Measurements from ENCODE around the gene RNF214.

Gene RNF214

GRCh38 chr11:117300773-117301172, 68.3 kb downstream of the RNF214 start (continued):
- TF ChIP-seq ESRRG (CRISPR knock-in tag; IDR thresholded peaks at IDR 0.05) (no peak), ISL1 (CRISPR knock-in tag; IDR thresholded peaks at IDR 0.05) (no peak), RARB (CRISPR knock-in tag; IDR thresholded peaks at IDR 0.05) (no peak), ZFP3 (CRISPR knock-in tag; IDR thresholded peaks at IDR 0.05) (no peak), ARNTL (CRISPR knock-in tag; IDR thresholded peaks at IDR 0.05; ENCODE audit: borderline replicate concordance, low read depth) (no peak), BACH2 (CRISPR knock-in tag; IDR thresholded peaks at IDR 0.05; ENCODE audit: borderline replicate concordance) (no peak)

GRCh38 chr11:117302228-117302627, 69.8 kb downstream of the RNF214 start:
- no peak for TF ChIP-seq PATZ1 (CRISPR knock-in tag; IDR thresholded peaks at IDR 0.05; ENCODE audit: borderline replicate concordance)
- TF ChIP-seq ESRRG (CRISPR knock-in tag; IDR thresholded peaks at IDR 0.05): no peak
- TF ChIP-seq ZC3H10 (CRISPR knock-in tag; IDR thresholded peaks at IDR 0.05): no peak
- no peak for TF ChIP-seq SNAI2 (CRISPR knock-in tag; IDR thresholded peaks at IDR 0.05)
- TF ChIP-seq GLIS3 (CRISPR knock-in tag; IDR thresholded peaks at IDR 0.05): no peak
- TF ChIP-seq ZNF70 (CRISPR knock-in tag; IDR thresholded peaks at IDR 0.05): no peak
- no peak for TF ChIP-seq PPARA (CRISPR knock-in tag; IDR thresholded peaks at IDR 0.05; ENCODE audit: borderline replicate concordance)
- no peak for TF ChIP-seq ARNTL (CRISPR knock-in tag; IDR thresholded peaks at IDR 0.05; ENCODE audit: borderline replicate concordance, low read depth)
- ATAC-seq: no peak

- TF ChIP-seq ZNF565 (CRISPR knock-in tag; conservative IDR thresholded peaks at IDR 0.05; ENCODE audit: low read depth) (no peak), CREB5 (CRISPR knock-in tag; IDR thresholded peaks at IDR 0.05; ENCODE audit: low read depth) (no peak), ZFP3 (CRISPR knock-in tag; IDR thresholded peaks at IDR 0.05) (no peak), ESRRG (CRISPR knock-in tag; IDR thresholded peaks at IDR 0.05) (no peak), ZNF8 (CRISPR knock-in tag; IDR thresholded peaks at IDR 0.05) (no peak), ZNF70 (CRISPR knock-in tag; IDR thresholded peaks at IDR 0.05) (no peak), PATZ1 (CRISPR knock-in tag; IDR thresholded peaks at IDR 0.05; ENCODE audit: borderline replicate concordance) (no peak), ISL1 (CRISPR knock-in tag; IDR thresholded peaks at IDR 0.05) (no peak)
- ATAC-seq: no peak
Measured at GRCh38 chr11:117303101-117303500, 70.6 kb downstream of the RNF214 start.

GRCh38 chr11:117303646-117304315, 71.3 kb downstream of the RNF214 start:
- TF ChIP-seq SNAI2 (CRISPR knock-in tag; IDR thresholded peaks at IDR 0.05) (no peak), RARB (CRISPR knock-in tag; IDR thresholded peaks at IDR 0.05) (no peak), POU6F1 (CRISPR knock-in tag; IDR thresholded peaks at IDR 0.05; ENCODE audit: borderline replicate concordance, low read depth) (no peak), ISL1 (CRISPR knock-in tag; IDR thresholded peaks at IDR 0.05) (no peak)
- no peak for ATAC-seq

GRCh38 chr11:117305145-117305544, 72.7 kb downstream of the RNF214 start:
- no peak for ATAC-seq
- TF ChIP-seq BACH2 (CRISPR knock-in tag; IDR thresholded peaks at IDR 0.05; ENCODE audit: borderline replicate concordance): no peak
- TF ChIP-seq ZFP30 (CRISPR knock-in tag; IDR thresholded peaks at IDR 0.05): no peak
- TF ChIP-seq ZNF8 (CRISPR knock-in tag; IDR thresholded peaks at IDR 0.05): no peak
- no peak for TF ChIP-seq ZFP3 (CRISPR knock-in tag; IDR thresholded peaks at IDR 0.05)
- TF ChIP-seq ESRRG (CRISPR knock-in tag; IDR thresholded peaks at IDR 0.05): no peak
- no peak for TF ChIP-seq TOX (CRISPR knock-in tag; IDR thresholded peaks at IDR 0.05; ENCODE audit: borderline replicate concordance)
- no peak for TF ChIP-seq OSR1 (CRISPR knock-in tag; IDR thresholded peaks at IDR 0.05)
- TF ChIP-seq ZNF565 (CRISPR knock-in tag; conservative IDR thresholded peaks at IDR 0.05; ENCODE audit: low read depth): no peak
- no peak for TF ChIP-seq CREB5 (CRISPR knock-in tag; IDR thresholded peaks at IDR 0.05; ENCODE audit: low read depth)
- TF ChIP-seq PPARA (CRISPR knock-in tag; IDR thresholded peaks at IDR 0.05; ENCODE audit: borderline replicate concordance): no peak
- TF ChIP-seq ZNF70 (CRISPR knock-in tag; IDR thresholded peaks at IDR 0.05): no peak
- TF ChIP-seq SNAI2 (CRISPR knock-in tag; IDR thresholded peaks at IDR 0.05): no peak
- TF ChIP-seq ISL1 (CRISPR knock-in tag; IDR thresholded peaks at IDR 0.05): no peak
- TF ChIP-seq CSRNP3 (CRISPR knock-in tag; IDR thresholded peaks at IDR 0.05): no peak
- no peak for TF ChIP-seq CSDC2 (CRISPR knock-in tag; IDR thresholded peaks at IDR 0.05)

All from SK-N-SH treated with all-trans-retinoic acid at 6 μM for 48 hours (cell line).